Iris pigment epithelial cell (primary cell): ENCODE measurements around the gene TMEM80.
"Not testable (repeated sequence)": the region's sequence is repeated elsewhere in the genome, so short reads cannot be mapped to it uniquely, and the experiment has no call there.

Source experiments
- DNase-seq: peaks from one replicate; pipeline ENCODE4 v3.0.0-alpha.2; 2011; ENCODE audit warnings: low read depth

TMEM80 gene

GRCh38 chr11:679271-680207 is 16.1 kb upstream of the TMEM80 start:
- DNase-seq = no peak

- DNase-seq = no peak
Observed at GRCh38 chr11:680476-680875, 15.1 kb upstream of the TMEM80 start.

- no peak for DNase-seq
Observed at GRCh38 chr11:680970-681369, 14.6 kb upstream of the TMEM80 start.

GRCh38 chr11:686451-687243 is 9.0 kb upstream of the TMEM80 start:
- no peak for DNase-seq

GRCh38 chr11:687751-688150 is 7.9 kb upstream of the TMEM80 start:
- no peak for DNase-seq

GRCh38 chr11:688681-689080 is 6.9 kb upstream of the TMEM80 start:
- DNase-seq = no peak

GRCh38 chr11:689625-690024 is 6.0 kb upstream of the TMEM80 start:
- peak; percentile 13 for DNase-seq

GRCh38 chr11:690244-690643 is 5.4 kb upstream of the TMEM80 start:
- not testable (repeated sequence) for DNase-seq

GRCh38 chr11:690738-691633 is 4.6 kb upstream of the TMEM80 start:
- DNase-seq = no peak

- DNase-seq = no peak
Observed at GRCh38 chr11:691710-692590, 3.7 kb upstream of the TMEM80 start.

- DNase-seq = no peak
Observed at GRCh38 chr11:692824-693414, 2.7 kb upstream of the TMEM80 start.

- DNase-seq = peak; percentile 20
Observed at GRCh38 chr11:693415-693831, 2.2 kb upstream of the TMEM80 start.

GRCh38 chr11:693887-694562 is 1.6 kb upstream of the TMEM80 start:
- no peak for DNase-seq

GRCh38 chr11:694563-695287 is 891 bp upstream of the TMEM80 start, which contains the start of gene DEAF1:
TSS of gene DEAF1 (minus strand) at chr11:695222. CDS start at chr11:695047, 175 bp downstream.
- DNase-seq = peak; percentile 93

- DNase-seq = no peak
Observed at GRCh38 chr11:695288-695537, 403 bp upstream of the TMEM80 start.

- DNase-seq = peak; percentile 94
Observed at GRCh38 chr11:696955-697491, 1.4 kb downstream of the TMEM80 start.

- peak; percentile 80 for DNase-seq
Observed at GRCh38 chr11:697811-698311, 2.2 kb downstream of the TMEM80 start.

- no peak for DNase-seq
Observed at GRCh38 chr11:698493-699115, 3.0 kb downstream of the TMEM80 start.

GRCh38 chr11:699116-699508 is 3.5 kb downstream of the TMEM80 start:
- peak; percentile 54 for DNase-seq
